ENCODE measurements around the gene IFFO2. TPM values are rescaled to one million over a fixed set of nuclear protein-coding genes. Genes with fewer than 3 reads are reported as not detected.

Gene IFFO2
- total and polyA plus RNA-seq, 10 of the 15 experiments (the other 5 are each of a cell fraction or from before 2014, with no cell fraction given) = 1.2 to 18.4 (median 6.7) TPM

GRCh38 chr1:18967066-18967690 is 10.7 kb upstream of the IFFO2 start:
- BruUV-seq (replicated peaks) = no TSS peak
- Histone ChIP-seq H3K9ac (ENCODE audit: control insufficient read depth, insufficient read depth, low read length) (no peak overlapping the region), H3K4me1 (ENCODE audit: control insufficient read depth, insufficient read depth, low read length) (peaks cover 7% of the 10 kb centered on the region; the same call in 1 of the 2 replicates), H3K27ac (ENCODE audit: control insufficient read depth, insufficient read depth) (no peak overlapping the region), H3K27me3 (replicated peaks in 1 of 2; ENCODE audit: control insufficient read depth in 2 of 2, insufficient read depth in 2 of 2, low read length in 1 of 2) (peaks cover 0 to 1% of the 10 kb centered on the region in 2 experiments; a peak in 1 of 4 replicates), H4K20me1 (ENCODE audit: control insufficient read depth, insufficient read depth) (no peaks in the 10 kb centered on the region), H2AFZ (ENCODE audit: control insufficient read depth, low read depth, low read length) (no peak overlapping the region), H3K9me3 (replicated peaks; ENCODE audit: control insufficient read depth, insufficient read depth, low read length) (no peaks in the 10 kb centered on the region), H3K36me3 (ENCODE audit: control insufficient read depth in 2 of 2, insufficient read depth in 2 of 2, low read length in 1 of 2) (no peaks in the 10 kb centered on the region), H3K79me2 (ENCODE audit: control insufficient read depth, insufficient read depth, low read length) (no peaks in the 10 kb centered on the region), H3K4me3 (no peak overlapping the region), H3K4me2 (ENCODE audit: control insufficient read depth, insufficient read depth) (no peak overlapping the region)
- TF ChIP-seq JUNB (IDR thresholded peaks at IDR 0.05) = no peak
- TF ChIP-seq ZNF384 (IDR thresholded peaks at IDR 0.05; ENCODE audit: borderline replicate concordance, low read depth, low read length) = no peak
- TF ChIP-seq SMAD5 (IDR thresholded peaks at IDR 0.05; ENCODE audit: low read depth) = no peak
- TF ChIP-seq POLR2AphosphoS5 (IDR thresholded peaks at IDR 0.05; ENCODE audit: low read length) = no peak
- TF ChIP-seq SIX5 (IDR thresholded peaks at IDR 0.05; ENCODE audit: low read depth, low read length, severe bottlenecking) = no peak
- TF ChIP-seq POU2F2 (IDR thresholded peaks at IDR 0.05; ENCODE audit: borderline replicate concordance, low read depth, low read length) = no peak
- no peak for TF ChIP-seq SUZ12 (IDR thresholded peaks at IDR 0.05; ENCODE audit: unreplicated experiment)
- no peak for TF ChIP-seq CEBPB (IDR thresholded peaks at IDR 0.05; ENCODE audit: borderline replicate concordance in 1 of 2, low read depth in 2 of 2, low read length in 2 of 2)
- TF ChIP-seq FOXM1 (IDR thresholded peaks at IDR 0.05; ENCODE audit: low read depth, low read length) = no peak
- TF ChIP-seq BHLHE40 (IDR thresholded peaks at IDR 0.05; ENCODE audit: borderline replicate concordance in 1 of 2, low read depth in 2 of 2, low read length in 1 of 2) = no peak
- TF ChIP-seq TARDBP (IDR thresholded peaks at IDR 0.05; ENCODE audit: borderline replicate concordance) = no peak
- TF ChIP-seq PKNOX1 (IDR thresholded peaks at IDR 0.05) = no peak
- TF ChIP-seq ZNF592 (IDR thresholded peaks at IDR 0.05) = no peak
- TF ChIP-seq ZNF217 (IDR thresholded peaks at IDR 0.05) = no peak
- no peak for TF ChIP-seq ZSCAN29 (IDR thresholded peaks at IDR 0.05)
- TF ChIP-seq PML (IDR thresholded peaks at IDR 0.05; ENCODE audit: low read length) = no peak
- TF ChIP-seq IKZF1 (conservative IDR thresholded peaks at IDR 0.05) = no peak
- no peak for TF ChIP-seq ATF3 (IDR thresholded peaks at IDR 0.05; ENCODE audit: borderline replicate concordance, extremely low read depth, low read depth, low read length)
- WGBS (ENCODE audit: insufficient coverage, insufficient replicate concordance, low lambda C conversion rate, missing lambda C conversion rate) = 67% methylated on average over 2 of the region's 2 CpGs
- CTCF ChIA-PET = interaction anchor here (0.7 to 13.1 kb wide), 6 partner anchors 9 to 658 kb away, joined by 3 to 86 read pairs (median 4); no protein-coding TSS in a partner anchor
- RAD21 ChIA-PET (ENCODE audit: unreplicated experiment) = interaction anchor here (0.9 to 2.6 kb wide), 3 partner anchors 40 to 64 kb away, joined by 3 to 9 read pairs (median 8); partner anchors contain the start of gene ALDH4A1
- in situ Hi-C loops (cut with MboI) (no loop called here), intact Hi-C loops (cut with micrococcal nuclease; ENCODE audit: unreplicated experiment) (no loop called here)
- POLR2A ChIA-PET = interaction anchor here (0.7 to 1.2 kb wide), 2 partner anchors 40 to 195 kb away, joined by 3 to 14 read pairs; no protein-coding TSS in a partner anchor
- no peak for ATAC-seq
- no peak for FAIRE-seq
- no peak for DNase-seq (ENCODE audit: low read depth, low spot score)
- SMC1A ChIA-PET (ENCODE audit: uncharacterized antibody, unreplicated experiment) = interaction anchor here (1.5 to 1.6 kb wide), 2 partner anchors 9 to 54 kb away, joined by 3 to 4 read pairs; no protein-coding TSS in a partner anchor

All from GM12878 (cell line).